GM12801 (cell line): ENCODE measurements around the gene ABCC8.

ENCODE experiments used
- CTCF ChIP-seq: IDR thresholded peaks from one replicate; pipeline ENCODE4 v1.5.1; 2011; ENCODE audit warnings: control low read depth; ENCODE audit not compliant: insufficient read length; ENCODE audit errors: extremely low read depth

The ABCC8 gene

GRCh38 chr11:17414992-17415391 is 61.7 kb downstream of the ABCC8 start:
- TF ChIP-seq CTCF: no peak

GRCh38 chr11:17414317-17414737 is 62.3 kb downstream of the ABCC8 start:
- TF ChIP-seq CTCF: no peak

- TF ChIP-seq CTCF: no peak
Observed at GRCh38 chr11:17413414-17414316, 63.0 kb downstream of the ABCC8 start.

GRCh38 chr11:17412488-17413180 is 64.0 kb downstream of the ABCC8 start:
- TF ChIP-seq CTCF: no peak

GRCh38 chr11:17411418-17411817 is 65.2 kb downstream of the ABCC8 start:
- no peak for TF ChIP-seq CTCF

- TF ChIP-seq CTCF: no peak
Observed at GRCh38 chr11:17410606-17411379, 65.9 kb downstream of the ABCC8 start.

GRCh38 chr11:17408641-17409040 is 68.0 kb downstream of the ABCC8 start:
- TF ChIP-seq CTCF: no peak
